ENCODE measurements around the gene ZMYND10.

The ZMYND10 gene

DNA sequence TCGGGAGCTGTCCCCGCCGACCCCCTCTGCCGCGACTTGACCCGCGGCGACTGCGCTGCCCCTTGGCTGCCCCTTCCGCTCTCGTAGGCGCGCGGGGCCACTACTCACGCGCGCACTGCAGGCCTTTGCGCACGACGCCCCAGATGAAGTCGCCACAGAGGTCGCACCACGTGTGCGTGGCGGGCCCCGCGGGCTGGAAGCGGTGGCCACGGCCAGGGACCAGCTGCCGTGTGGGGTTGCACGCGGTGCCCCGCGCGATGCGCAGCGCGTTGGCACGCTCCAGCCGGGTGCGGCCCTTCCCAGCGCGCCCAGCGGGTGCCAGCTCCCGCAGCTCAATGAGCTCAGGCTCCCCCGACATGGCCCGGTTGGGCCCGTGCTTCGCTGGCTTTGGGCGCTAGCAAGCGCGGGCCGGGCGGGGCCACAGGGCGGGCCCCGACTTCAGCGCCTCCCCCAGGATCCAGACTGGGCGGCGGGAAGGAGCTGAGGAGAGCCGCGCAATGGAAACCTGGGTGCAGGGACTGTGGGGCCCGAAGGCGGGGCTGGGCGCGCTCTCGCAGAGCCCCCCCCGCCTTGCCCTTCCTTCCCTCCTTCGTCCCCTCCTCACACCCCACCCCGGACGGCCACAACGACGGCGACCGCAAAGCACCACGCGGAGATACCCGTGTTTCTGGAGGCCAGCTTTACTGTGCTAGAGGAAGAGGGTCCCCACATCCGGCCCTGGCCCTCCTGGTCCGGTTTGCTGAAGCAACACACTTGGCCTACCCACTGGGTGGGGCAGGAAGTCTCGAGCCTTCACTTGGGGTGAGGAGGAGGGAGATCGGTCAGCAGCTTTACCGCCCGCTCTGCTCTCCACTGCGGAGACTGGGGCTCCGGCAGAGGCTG, 4.8 kb downstream of the ZMYND10 start, which contains the start of gene RASSF1:
Gene RASSF1 (minus strand): TSS at position 389 of the 882 bp plus-strand sequence. CDS start 31 bp downstream, at position 358.
- TF ChIP-seq, protein P1, sequence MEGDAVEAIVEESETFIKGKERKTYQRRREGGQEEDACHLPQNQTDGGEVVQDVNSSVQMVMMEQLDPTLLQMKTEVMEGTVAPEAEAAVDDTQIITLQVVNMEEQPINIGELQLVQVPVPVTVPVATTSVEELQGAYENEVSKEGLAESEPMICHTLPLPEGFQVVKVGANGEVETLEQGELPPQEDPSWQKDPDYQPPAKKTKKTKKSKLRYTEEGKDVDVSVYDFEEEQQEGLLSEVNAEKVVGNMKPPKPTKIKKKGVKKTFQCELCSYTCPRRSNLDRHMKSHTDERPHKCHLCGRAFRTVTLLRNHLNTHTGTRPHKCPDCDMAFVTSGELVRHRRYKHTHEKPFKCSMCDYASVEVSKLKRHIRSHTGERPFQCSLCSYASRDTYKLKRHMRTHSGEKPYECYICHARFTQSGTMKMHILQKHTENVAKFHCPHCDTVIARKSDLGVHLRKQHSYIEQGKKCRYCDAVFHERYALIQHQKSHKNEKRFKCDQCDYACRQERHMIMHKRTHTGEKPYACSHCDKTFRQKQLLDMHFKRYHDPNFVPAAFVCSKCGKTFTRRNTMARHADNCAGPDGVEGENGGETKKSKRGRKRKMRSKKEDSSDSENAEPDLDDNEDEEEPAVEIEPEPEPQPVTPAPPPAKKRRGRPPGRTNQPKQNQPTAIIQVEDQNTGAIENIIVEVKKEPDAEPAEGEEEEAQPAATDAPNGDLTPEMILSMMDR (conservative IDR thresholded peaks at IDR 0.05; ENCODE audit: control insufficient read depth, insufficient read depth, low read depth, low read length), result no peak
- peak within 1 kb of the TSS; percentile 79 for H3K4me3 ChIP-seq (ENCODE audit: control insufficient read depth, low read depth, low read length)
- DNase-seq (ENCODE audit: low read depth), result peak; percentile 66

DNA sequence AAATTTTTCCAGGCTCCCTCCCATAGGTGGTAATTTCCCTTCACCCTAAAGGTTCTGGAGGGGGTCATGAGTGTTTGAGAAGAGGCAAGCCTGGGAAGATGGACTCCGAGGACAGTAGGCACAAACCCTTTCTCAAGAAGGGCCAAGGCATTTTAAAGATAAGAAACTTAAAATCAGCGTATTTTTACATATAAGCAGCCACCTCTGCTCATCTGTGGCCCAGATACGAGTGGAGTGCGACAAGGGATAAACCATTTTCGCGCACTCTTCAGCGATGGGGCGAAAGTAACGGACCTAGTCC, 5.4 kb downstream of the ZMYND10 start:
- TF ChIP-seq, protein P1 (conservative IDR thresholded peaks at IDR 0.05; ENCODE audit: control insufficient read depth, insufficient read depth, low read depth, low read length), result no peak
- H3K4me3 ChIP-seq (ENCODE audit: control insufficient read depth, low read depth, low read length), result peak overlapping the region; percentile 79
- DNase-seq (ENCODE audit: low read depth), result no peak

DNA sequence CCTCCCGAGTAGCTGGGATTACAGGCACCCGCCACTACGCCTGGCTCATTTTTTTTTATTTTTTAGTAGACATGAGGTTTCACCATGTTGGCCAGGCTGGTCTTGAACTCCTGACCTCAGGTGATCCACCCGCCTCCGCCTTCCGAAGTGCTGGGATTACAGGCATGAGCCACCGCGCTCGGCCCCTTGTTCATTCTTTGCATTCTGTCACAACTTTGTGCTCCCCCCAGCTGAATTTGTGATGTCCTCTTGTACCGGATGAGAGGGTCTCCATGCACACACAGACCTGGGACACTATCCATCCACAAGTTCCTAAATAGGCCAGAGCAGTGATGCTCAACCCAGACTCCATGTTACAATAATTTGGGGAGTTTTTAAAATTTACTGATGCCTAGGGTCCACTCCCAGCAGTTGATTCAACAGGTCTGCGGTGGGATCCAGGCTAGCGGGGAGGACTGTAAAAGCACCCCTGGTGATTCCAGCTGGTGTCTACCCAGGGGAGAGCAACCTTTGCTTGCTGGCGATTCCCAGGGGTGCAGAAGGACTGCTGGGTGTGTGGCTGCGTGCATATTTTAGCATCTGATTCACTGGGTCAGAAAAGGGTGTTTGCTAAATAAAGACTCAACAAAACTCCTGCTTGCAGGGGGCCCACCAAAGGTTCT, 5.9 kb downstream of the ZMYND10 start:
- H3K4me3 ChIP-seq (ENCODE audit: control insufficient read depth, low read depth, low read length), result peak overlapping the region; percentile 79
- peak; percentile 65 for DNase-seq (ENCODE audit: low read depth)
- TF ChIP-seq, protein P1 (conservative IDR thresholded peaks at IDR 0.05; ENCODE audit: control insufficient read depth, insufficient read depth, low read depth, low read length), result no peak

DNA sequence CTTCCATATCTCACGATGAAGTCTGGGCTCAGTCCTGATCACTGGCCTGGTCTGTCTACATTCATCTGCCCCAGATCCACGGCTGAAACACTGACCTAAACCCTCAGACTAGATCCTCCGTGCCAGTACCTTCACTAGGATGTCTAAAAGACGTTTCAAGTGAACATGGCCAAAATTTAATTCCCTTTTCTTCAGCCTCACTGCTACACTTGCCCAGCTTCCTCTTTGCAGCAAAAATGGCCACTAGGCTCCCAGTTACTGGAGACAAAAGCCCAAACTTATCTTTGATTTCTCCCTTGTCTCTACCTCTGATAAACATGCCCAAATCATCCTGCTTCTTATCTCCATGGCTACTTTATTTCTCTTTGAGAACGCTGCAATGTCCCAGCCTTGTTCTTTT, 6.6 kb downstream of the ZMYND10 start:
- DNase-seq (ENCODE audit: low read depth), result no peak
- H3K4me3 ChIP-seq (ENCODE audit: control insufficient read depth, low read depth, low read length), result peak overlapping the region; percentile 79
- TF ChIP-seq, protein P1 (conservative IDR thresholded peaks at IDR 0.05; ENCODE audit: control insufficient read depth, insufficient read depth, low read depth, low read length), result no peak

DNA sequence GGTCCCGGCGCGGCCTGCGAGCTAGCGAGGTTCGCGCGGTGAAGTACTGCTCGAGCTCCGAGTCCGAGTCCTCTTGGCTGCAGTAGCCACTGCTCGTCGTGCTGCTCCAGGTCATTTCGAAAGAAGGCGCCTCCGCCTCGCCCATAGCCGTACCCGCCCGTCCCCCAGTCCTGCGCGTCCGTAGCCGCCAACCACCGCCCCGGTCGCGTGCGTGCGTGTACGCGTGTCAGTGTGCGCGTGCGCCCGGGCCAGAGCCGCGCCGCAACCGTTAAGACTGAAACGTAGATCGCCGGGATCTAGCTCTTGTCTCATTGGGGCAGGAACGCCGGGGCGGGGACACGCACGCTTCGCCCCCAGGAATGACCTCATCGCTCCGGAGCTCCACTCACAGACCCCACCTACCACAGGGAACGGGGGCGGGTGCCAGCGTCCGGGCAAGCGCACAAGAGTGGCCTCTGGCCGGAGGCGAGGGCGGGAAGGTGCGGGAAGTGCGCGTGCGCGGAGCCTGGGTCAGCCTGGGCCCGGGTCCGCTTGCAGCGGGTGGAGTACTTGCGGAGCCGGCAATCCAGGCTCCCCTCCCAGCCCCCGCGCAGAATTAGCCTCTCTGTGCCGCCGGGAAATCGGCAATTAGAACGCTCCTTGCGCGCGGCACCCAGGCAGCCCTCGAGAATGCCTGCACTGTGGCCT, 8.2 kb downstream of the ZMYND10 start:
- TF ChIP-seq, protein P1 (conservative IDR thresholded peaks at IDR 0.05; ENCODE audit: control insufficient read depth, insufficient read depth, low read depth, low read length), result no peak
- H3K4me3 ChIP-seq (ENCODE audit: control insufficient read depth, low read depth, low read length), result peak overlapping the region; percentile 96
- peak; percentile 99 for DNase-seq (ENCODE audit: low read depth)

DNA sequence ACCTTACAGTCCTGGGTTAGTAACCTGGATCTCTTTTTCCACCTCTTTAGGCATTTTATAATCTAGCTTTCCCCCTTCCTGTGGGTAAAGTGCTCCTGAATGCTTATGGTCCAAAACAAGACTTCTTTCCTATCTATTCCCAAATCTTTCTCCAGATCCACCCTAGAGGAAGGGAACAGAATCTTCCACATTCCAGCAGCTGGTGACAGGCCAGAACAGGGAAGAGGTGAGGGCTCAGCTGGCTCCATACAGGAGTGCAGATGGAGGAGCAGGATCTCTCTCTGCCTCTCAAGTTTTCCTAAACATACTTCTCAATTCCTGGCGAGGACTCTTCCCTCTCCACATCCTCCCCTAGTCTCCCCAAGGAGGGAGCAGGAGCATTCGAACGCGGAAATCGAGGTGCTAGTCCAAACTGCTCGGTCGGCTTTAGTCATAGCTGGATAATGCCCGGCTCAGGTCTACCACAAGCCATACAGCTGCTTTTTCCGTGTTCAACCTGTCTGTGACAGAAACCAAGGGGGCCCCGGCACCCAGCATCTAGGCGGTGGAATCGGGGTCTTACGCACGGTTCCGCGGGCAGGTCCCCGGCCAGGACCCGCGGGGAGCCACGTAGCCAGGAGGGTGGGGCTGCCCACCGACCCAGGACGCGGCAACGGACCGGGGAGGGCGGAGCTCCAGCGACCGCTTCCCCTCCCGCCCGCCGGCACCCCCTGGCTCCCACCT, 8.9 kb downstream of the ZMYND10 start:
- H3K4me3 ChIP-seq (ENCODE audit: control insufficient read depth, low read depth, low read length), result peak overlapping the region; percentile 96
- TF ChIP-seq, protein P1 (conservative IDR thresholded peaks at IDR 0.05; ENCODE audit: control insufficient read depth, insufficient read depth, low read depth, low read length), result no peak
- peak; percentile 46 for DNase-seq (ENCODE audit: low read depth)
